NCI-H446 treated with DMSO at 0.1 percent for 48 hours (cell line): ENCODE data around the gene MUS81.
"Not testable (repeated sequence)": the region's sequence is repeated elsewhere in the genome, so short reads cannot be mapped to it uniquely, and the experiment has no call there.

Source experiments
- DNase-seq: peaks from one replicate; lab custom pipeline; 2025; lab: John Stamatoyannopoulos, UW

The MUS81 gene

DNA sequence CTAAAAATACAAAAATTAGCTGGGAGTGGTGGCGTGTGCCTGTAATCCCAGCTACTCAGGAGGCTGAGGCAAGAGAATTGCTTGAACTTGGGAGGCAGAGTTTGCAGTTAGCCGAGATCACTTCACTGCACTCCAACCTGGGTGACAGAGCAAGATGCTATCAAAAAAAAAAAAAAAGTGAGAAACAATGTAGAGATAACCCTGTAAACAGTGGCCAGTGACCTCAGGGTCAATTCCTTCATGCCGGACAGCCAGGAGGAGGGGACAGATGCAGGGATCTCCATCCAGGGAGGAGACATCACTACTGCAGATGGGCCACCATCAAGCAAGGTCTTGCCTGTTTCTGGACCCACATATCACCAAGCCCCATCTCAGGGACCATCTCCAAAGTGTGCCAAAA lies 12.5 kb upstream of the MUS81 start:
- no peak for DNase-seq

DNA sequence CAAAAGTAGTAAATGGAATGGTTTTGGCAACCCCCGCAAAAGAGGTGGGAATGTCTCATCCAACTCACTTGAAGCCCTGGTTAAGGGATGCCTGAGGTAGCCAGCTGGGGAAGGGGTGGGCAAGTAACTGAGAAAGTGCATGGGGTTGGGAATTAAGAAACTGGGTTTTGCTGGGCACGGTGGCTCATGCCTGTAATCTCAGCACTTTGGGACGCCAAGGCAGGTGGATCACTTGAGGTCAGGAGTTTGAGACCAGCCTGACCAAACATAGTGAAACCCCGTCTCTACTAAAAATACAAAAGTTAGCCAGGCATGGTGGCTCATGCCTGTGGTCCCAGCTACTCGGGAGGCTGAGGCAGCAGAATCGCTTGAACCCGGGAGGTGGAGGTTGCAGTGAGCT lies 11.5 kb upstream of the MUS81 start:
- DNase-seq = not testable (repeated sequence)

GRCh38 chr11:65849366-65849765 lies 10.9 kb upstream of the MUS81 start:
- no peak for DNase-seq

DNA sequence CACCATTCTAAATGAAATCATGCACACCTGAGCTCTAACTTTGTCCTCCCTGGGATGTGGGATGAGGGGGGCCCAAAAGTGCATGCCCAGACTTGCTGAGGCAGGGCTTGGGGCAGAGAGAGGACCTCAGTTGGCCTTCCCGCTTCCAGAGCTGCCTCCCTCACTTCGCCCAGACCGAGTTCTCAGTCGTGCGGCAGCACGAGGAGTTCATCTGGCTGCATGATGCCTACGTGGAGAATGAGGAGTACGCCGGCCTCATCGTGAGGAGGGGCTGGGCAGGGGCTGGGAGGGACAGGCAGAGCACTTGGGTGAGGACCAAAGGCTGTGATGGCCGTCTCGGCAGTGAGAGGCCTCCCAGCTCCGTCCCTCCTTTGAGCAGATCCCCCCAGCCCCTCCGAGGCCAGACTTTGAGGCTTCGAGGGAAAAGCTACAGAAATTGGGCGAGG lies 10.4 kb upstream of the MUS81 start:
- DNase-seq = no peak

DNA sequence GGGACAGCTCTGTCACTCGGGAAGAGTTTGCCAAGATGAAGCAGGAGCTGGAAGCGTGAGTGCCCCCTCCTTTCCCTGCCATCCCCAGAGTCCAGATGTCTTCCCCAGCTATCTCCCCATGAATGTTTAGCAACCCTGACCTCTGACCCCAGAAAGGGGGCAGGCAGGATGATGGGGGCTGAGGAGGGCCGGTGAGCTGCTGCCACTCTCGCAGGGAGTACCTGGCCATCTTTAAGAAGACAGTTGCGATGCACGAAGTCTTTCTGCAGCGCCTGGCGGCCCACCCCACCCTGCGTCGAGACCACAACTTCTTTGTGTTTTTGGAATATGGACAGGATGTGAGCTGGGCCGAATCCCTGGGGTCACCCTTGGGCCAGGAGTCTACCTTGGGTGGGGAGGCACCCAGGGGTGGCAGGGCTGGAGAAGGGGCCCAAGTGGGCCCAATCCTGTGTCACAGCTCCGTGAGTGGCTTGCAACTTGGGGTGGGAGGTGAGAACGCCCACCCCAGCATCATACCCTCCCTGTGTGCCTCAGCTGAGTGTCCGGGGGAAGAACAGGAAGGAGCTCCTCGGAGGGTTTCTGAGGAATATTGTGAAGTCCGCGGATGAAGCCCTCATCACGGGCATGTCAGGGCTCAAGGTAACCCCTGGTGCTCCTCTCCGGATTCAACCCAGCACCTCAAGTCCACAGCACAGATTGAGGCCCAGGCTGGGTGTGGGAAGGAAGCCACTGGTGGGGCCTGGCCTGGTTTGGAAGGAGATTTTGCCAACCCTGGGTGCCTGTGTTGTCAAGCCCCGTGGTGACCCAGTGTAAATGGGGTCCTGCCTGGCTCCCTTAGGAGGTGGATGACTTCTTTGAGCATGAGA lies 9.8 kb upstream of the MUS81 start:
- no peak for DNase-seq

- DNase-seq = no peak
Observed at GRCh38 chr11:65851083-65851579, 9.1 kb upstream of the MUS81 start.

DNA sequence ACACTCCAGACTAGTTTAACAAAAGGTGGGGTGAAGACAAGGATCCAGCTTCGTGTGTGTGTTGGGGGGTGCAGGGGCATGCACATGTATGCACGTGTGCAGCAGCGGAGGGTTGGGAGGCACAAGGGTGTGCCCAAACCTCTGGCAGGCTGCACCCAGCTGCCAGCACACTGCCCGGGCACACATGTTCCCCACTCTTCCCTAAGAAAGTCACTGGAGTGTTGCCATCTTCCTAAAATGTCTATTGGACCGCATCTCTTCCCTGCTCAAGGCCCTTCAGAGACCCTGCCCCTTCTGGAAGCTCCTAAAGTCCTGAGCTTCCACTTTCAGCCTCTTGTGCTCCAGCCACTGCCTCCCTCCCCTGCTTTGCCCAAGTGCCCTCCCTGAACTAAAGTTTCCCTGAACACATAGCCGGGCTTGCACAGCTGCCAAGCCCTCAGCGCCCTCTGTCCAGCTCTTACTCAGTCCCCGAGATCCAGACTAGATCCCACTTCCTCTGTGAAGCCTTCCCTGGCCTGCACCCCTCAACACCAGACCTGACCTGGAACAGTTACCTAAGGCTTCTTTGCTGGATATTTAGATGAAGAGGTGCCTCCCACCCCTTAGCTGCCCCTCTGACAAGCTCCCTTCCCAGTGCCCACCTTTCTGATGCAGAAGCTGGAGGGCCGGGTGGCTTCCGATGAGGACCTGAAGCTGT lies 8.3 kb upstream of the MUS81 start:
- no peak for DNase-seq

- DNase-seq = no peak
Observed at GRCh38 chr11:65852508-65853245, 7.6 kb upstream of the MUS81 start.

DNA sequence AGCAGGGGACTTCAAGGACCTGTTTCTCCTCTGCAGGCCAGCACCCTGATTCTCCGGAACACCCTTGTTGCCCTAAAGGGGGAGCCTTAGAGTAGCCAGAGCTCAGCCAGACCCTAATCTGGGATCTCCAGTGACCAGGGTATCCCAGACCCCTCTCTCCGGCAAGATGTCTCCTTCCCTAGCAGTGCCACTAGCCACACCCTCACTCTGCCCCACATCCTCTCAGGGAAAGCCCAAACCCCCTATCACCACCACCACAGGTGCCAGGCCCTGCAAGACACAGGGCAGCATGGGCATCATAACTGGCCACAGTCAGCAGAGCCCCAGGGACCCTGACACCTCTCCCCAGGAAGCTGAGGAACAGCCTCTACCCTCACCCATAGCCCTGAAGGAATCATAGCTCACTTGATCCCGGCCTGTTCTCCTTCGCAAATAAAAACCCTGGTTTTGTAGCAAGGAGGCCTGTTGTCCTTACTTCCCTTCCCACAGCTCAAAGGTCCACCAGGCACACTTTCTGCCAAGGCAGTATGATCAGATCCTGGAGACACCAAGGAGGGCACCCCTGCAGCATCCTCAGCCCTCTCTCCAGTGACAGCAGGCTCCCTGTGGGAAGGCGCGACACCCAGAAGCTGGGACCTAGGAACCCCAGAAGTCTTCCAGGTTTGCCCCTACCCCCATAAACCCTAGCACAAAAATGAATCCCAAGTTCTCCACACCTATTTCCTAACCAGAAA lies 6.8 kb upstream of the MUS81 start:
- no peak for DNase-seq

GRCh38 chr11:65854161-65854592 lies 6.1 kb upstream of the MUS81 start:
- no peak for DNase-seq

DNA sequence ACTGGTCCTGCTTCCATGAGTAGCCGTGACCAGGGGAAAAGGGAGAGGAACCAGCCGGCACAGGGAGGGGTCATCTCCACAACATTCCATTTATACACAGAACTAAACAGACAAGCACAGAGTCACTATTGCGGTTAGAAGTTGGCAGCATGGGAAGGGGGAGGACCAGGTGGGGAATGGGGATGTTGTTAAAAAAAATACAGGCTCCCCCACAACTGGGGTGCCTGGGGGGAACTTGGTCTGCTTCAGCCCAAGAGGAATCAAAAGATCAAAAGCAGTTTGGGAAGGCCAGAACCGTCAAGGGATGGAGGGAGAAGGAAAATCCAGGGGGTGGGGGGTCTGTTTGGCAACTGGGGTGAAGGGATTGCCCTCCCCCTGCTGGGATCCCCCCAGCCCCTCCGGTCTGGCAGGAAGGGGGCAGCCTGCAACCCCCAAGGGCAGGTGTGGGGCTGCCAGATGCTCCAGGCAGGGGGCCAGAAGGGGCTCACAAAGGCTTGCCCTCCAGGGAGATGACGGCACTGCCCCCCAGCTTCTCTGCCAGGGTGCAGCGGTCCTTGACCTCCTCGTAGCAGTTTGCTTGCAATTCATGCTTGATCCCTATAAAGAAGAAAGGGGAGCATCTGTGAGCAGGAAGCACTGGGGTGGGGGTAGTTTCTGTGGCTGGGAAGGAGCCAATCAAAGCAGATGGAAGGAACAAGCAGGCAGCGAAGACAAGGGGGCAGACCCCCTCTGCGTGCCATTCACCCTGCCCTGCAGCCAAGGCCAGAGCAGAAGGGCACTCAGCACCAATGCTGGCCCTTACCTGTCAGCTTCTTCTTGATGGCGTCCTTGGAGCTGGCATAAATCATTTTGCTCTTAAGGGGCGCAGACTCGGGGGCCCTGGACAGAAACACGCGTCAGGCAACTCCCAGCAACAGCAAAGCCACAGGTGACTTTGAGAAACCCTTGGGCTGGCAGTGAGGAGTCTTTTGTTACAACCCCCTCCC lies 5.1 kb upstream of the MUS81 start:
- DNase-seq = no peak

GRCh38 chr11:65855927-65856363 lies 4.3 kb upstream of the MUS81 start:
- DNase-seq = no peak

DNA sequence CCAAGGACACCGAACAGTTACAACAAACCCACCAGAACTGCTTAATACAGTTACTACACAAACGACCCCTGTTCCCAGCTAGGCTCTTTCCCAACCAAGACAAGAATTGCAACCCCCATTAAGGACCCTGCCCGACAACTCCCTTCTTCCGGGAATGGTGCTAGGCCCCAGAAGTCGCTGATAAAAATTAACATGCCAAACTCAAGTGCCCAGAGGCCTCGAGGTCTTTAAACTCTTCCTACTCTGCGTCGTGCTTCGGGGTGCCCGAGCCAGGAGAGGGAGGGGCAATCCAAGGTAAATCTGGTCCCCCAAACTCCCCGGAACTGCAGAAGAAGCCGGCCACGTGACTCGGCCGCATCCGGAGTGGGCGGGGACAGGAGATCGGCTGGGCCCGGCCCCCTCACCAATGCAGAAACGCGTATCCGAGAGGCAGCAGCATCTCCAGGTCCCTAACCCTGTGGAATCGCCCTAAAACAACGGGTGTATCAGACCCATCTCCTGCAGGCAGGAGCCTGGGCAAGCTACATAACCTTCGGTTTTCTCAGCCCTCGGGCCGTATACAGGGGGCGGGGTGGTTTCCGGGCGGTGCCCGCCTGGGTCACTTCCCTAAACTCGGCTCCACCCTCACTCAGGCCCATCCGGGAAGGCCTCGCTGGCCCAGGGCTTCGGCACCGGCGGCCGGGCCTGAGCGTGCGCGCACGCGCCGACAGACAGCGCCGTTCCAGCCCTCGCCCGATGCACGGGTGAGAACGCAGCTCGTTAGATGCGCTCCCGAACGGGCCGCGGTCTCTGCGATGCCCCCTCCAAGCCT lies 3.3 kb upstream of the MUS81 start:
- peak; percentile 42 for DNase-seq

GRCh38 chr11:65857500-65857852 lies 2.8 kb upstream of the MUS81 start:
- no peak for DNase-seq

DNA sequence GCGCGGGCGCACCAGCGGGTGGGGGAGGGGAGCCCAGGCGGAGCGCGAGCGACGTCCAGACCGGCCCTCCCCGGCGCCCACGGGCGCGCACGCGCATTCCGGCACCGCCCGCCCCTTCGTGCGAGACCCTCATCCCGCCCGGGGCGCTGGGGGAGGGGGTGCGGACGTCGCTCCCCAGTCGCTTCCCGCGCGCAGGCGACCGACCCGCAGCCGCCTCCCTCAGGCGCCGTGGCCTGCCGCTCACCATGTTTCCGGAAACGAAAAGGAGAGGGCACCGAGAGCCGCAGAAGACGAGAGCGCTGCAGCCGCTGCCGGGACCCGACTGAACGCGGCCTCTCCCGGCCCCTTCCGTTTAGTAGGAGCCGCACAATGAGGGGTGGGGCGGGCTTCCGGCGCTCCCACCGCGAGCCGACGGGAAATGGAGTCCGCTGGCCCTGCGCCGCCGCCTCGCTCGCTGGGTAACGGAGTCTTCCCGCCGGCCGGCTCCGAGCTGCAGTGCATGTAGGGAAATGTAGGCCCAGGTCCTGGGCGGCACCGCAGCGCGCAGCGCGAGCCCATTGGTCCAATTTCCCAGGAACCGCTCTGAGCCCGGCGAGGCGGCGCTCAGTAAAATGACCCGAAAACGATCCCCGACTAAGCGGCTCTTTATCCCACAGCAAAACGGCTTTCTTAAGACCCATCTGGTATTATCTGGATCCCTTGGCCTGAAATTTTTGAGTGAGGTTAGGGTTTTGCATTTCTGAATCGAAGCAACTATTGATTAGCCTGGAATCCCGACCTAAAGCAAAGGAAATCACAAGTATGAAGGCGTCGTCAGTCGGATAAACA lies 2.2 kb upstream of the MUS81 start, which contains the start of gene CFL1:
CFL1 (minus strand) TSS at position 328 of the 828 bp plus-strand sequence; CDS start at position 247, 81 bp downstream.
- DNase-seq = peak; percentile 98

DNA sequence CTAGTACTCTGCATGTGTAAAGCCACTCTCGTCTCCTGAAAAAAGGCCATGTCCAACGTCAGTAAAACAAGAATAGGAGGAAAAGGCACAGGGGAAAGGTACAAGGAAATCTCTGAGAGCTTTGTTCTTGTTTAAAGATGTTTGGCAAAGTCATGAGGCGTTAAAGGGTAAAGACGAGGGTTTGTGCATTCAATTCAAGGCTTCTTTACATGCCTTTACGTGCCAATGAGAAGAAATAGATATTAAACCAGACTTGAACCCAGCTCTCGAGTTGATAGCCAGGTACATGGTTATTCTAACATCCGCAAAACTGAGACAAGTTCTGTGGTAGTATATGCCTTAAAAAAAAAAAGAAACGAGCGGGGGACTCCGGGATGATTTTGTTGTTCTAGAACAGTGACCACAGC lies 1.5 kb upstream of the MUS81 start:
- no peak for DNase-seq

GRCh38 chr11:65859095-65859811 lies 980 bp upstream of the MUS81 start:
- DNase-seq = peak; percentile 99

GRCh38 chr11:65859812-65860277 lies 388 bp upstream of the MUS81 start:
- no peak for DNase-seq
